Activated naive CD4-positive, alpha-beta T cell treated with anti-CD3 and anti-CD28 coated beads, Interleukin-2, amount 10 ng/mL, durations not matched to agents 7 days and 5 days (primary cell): ENCODE results near the gene RBM44.

Experiments used
- CTCF ChIA-PET: fragments of 350-600 bp; sonication (Branson Sonifier 250); formaldehyde crosslinking; loops from one replicate; lab custom pipeline; 2021; ENCODE audit warnings: antibody characterized with exemption; lab: Charles Lee
- DNase-seq: peaks from one replicate; pipeline ENCODE4 v3.0.0-alpha.2; 2020
- H3K27ac Mint-ChIP-seq: one replicate; pipeline ENCODE4 v1.8.0; 2021; ENCODE audit warnings: mild to moderate bottlenecking, moderate library complexity, mixed read lengths
- H3K27me3 Mint-ChIP-seq: one replicate; pipeline ENCODE4 v1.8.0; 2021; ENCODE audit warnings: mild to moderate bottlenecking, mixed read lengths
- H3K36me3 Mint-ChIP-seq: one replicate; pipeline ENCODE4 v1.8.0; 2021; ENCODE audit warnings: mixed read lengths
- H3K4me1 Mint-ChIP-seq: one replicate; pipeline ENCODE4 v1.8.0; 2021; ENCODE audit warnings: mixed read lengths
- H3K4me3 Mint-ChIP-seq: one replicate; pipeline ENCODE4 v1.8.0; 2021; ENCODE audit warnings: mild to moderate bottlenecking, moderate library complexity, mixed read lengths
- H3K9me3 Mint-ChIP-seq: one replicate; pipeline ENCODE4 v1.8.0; 2021; ENCODE audit warnings: mixed read lengths

The RBM44 gene

DNA sequence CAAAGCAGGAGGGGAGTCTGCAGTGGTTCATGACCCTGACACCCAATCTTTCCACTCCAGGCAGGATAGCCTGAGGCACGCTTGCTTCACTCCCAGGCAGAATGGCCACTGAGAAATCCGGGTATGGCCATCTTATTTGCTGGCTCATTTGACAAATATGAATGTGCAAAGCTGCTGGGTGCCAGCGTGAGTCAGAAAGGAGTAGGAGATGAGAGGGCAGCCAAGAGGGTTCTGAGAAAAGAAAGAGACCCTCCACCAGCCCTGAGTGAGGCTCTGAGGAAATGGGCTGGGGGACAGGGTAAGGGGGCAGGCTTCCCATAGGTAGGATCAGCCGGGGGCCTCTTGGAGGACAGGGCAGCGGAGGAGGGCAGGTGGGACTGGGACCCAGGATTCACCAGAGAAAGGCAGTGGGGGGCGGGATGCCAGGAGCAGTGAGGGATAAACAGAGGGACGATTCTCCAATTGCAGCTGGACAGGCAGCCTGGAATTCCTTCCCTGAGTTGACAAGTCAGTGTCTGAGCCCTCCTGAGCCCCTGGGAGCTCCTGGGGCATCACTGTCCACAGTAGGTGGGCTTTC is 76.1 kb downstream of the RBM44 start:
- DNase-seq = no peak
- Mint-ChIP-seq H3K36me3 (peaks cover 2% of the 10 kb centered on the region), H3K27me3 (peaks cover 38% of the 10 kb centered on the region), H3K9me3 (no peaks in the 10 kb centered on the region), H3K4me3 (no peak overlapping the region), H3K27ac (no peak overlapping the region), H3K4me1 (peaks cover 20% of the 10 kb centered on the region)
- CTCF ChIA-PET = no interaction called here

DNA sequence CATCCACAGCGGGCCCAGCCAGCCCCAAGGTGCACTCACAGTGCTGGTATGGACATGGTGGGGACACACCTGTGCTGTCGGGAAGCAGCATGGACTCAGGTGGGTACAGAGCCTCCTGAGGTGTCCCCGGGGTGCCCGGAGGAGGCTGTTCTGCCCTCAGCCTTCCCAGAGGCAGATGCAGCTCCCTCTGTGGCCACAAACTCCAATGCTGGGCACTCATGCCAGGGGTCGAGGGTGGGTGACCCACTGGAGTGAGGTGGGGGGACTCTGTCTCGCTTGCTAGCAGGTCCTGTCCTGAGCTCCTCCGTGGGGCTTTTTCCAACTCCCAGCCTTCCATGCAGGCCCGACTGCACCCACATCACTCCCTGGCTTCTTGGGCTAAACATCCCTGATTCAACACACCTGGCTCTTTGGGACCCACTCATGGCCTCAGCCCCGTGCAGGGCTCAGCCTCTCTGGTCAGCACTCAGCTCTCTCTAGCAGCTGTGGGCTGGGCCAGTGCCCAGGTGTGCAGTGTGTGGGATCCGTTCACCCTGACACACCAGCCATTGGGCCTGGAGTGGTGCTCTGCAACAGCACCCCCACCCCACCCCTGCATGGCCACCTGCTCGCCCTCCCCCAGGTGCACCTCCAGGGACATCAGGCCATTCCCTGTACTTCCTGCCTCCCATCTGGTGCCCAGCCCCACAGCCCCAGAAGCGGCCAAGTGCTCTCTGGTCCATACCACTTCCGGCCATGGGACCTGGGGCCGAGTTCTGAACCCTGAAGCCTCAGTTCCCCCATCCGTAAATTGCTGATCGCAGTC is 76.9 kb downstream of the RBM44 start:
- no peak overlapping the region for H3K4me3 Mint-ChIP-seq
- H3K4me1 Mint-ChIP-seq = peaks cover 19% of the 10 kb centered on the region
- peaks cover under 1% of the 10 kb centered on the region for H3K36me3 Mint-ChIP-seq
- DNase-seq = no peak
- no peak overlapping the region for H3K27ac Mint-ChIP-seq
- CTCF ChIA-PET = no interaction called here
- H3K27me3 Mint-ChIP-seq = peaks cover 30% of the 10 kb centered on the region
- H3K9me3 Mint-ChIP-seq = no peaks in the 10 kb centered on the region

GRCh38 chr2:237876061-237876526 is 77.5 kb downstream of the RBM44 start:
- DNase-seq = no peak
- CTCF ChIA-PET = no interaction called here
- Mint-ChIP-seq H3K9me3 (no peaks in the 10 kb centered on the region), H3K4me3 (no peak overlapping the region), H3K36me3 (no peaks in the 10 kb centered on the region), H3K4me1 (peaks cover 15% of the 10 kb centered on the region), H3K27ac (no peak overlapping the region), H3K27me3 (peaks cover 24% of the 10 kb centered on the region)

DNA sequence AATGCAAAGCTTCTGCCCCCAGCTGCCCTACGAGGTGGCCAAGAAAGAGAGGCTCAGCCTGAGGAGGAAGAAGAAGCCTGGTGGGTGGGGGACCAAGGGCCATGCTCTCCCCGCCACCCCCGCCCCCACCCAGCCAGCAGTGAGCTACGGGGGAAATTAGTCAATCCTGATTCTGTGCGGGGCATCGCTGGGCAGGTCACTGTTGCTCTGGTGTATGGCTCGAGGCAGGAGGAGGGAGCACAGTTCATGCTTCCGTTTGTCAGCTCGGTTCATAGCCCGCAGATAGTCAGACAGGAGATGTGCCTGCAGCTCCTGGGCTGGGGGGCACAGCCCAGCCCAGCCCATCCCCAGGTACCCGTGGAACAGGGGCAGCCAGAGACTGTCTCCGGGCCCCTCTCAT is 78.0 kb downstream of the RBM44 start:
- Mint-ChIP-seq H3K4me3 (no peak overlapping the region), H3K9me3 (no peaks in the 10 kb centered on the region), H3K27ac (no peak overlapping the region), H3K4me1 (peaks cover 15% of the 10 kb centered on the region), H3K36me3 (no peaks in the 10 kb centered on the region), H3K27me3 (peaks cover 20% of the 10 kb centered on the region)
- DNase-seq = no peak
- CTCF ChIA-PET = no interaction called here

GRCh38 chr2:237876951-237877491 is 78.4 kb downstream of the RBM44 start:
- H3K4me3 Mint-ChIP-seq = no peak overlapping the region
- H3K9me3 Mint-ChIP-seq = no peaks in the 10 kb centered on the region
- no peaks in the 10 kb centered on the region for H3K36me3 Mint-ChIP-seq
- CTCF ChIA-PET = no interaction called here
- H3K27ac Mint-ChIP-seq = no peak overlapping the region
- no peak for DNase-seq
- H3K4me1 Mint-ChIP-seq = peaks cover 13% of the 10 kb centered on the region
- H3K27me3 Mint-ChIP-seq = peaks cover 16% of the 10 kb centered on the region

DNA sequence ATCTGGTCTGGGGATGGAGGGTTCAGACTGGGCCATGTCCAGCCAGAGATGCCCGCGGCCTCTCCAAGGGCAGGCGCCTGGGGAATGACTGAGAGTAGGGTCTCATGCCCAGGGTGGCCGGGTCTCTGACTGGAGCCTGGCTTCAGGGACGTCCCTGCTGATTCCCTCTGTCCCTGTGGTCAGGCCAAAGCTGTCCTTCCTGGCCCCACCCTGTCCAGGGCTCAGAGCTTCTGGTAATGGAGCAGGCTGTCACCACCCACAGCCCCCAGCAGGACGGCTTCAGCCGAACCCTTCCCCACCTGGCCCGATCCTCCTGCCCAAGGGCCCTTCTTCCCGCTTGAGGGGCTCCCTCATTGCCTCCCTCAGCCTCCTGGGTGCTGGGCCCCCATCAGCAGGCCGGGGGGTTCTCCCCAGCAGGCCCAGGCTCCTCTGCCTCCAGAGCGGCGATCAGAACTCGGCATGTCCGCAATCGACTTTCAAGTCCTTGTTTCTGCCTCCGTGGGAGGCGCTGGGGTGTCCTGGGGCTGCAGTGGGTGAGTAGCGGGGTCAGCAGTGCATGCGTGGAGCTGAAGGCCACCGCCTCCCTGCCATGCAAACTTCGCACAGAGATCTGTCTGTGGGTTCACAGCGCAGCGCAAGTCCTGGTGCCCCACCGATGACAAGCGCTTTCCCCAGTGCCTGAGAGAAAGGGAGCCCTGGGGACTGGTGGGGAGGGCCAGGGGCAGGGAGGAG is 79.2 kb downstream of the RBM44 start:
- Mint-ChIP-seq H3K36me3 (no peaks in the 10 kb centered on the region), H3K4me3 (no peak overlapping the region), H3K9me3 (no peaks in the 10 kb centered on the region), H3K27ac (no peak overlapping the region), H3K27me3 (peaks cover 12% of the 10 kb centered on the region), H3K4me1 (peaks cover 13% of the 10 kb centered on the region)
- no peak for DNase-seq
- CTCF ChIA-PET = no interaction called here

GRCh38 chr2:237878321-237879057 is 79.9 kb downstream of the RBM44 start:
- Mint-ChIP-seq H3K4me3 (no peak overlapping the region), H3K9me3 (no peaks in the 10 kb centered on the region), H3K36me3 (no peaks in the 10 kb centered on the region), H3K4me1 (peaks cover 6% of the 10 kb centered on the region), H3K27me3 (peaks cover 8% of the 10 kb centered on the region), H3K27ac (no peak overlapping the region)
- DNase-seq = no peak
- CTCF ChIA-PET = no interaction called here

DNA sequence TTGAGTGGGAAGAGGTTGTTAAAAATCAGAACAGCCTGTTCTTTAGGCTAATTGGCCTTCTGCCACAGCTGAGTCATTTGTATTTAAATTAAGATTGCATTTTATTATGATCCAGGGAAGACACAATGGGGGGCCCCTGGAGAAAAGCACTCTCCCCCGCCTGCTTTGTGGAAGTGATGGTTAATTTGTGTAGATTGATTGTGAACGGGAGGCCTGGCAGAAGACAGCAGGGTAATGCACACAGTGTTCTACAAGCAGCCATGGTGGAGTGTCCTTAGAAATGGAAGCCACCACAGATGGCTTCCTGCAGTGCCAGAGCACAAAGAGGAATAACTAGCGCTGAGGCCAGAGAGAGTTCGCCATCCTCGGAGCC is 80.5 kb downstream of the RBM44 start:
- Mint-ChIP-seq H3K4me3 (no peak overlapping the region), H3K27ac (no peak overlapping the region), H3K4me1 (peaks cover under 1% of the 10 kb centered on the region), H3K27me3 (peaks cover 8% of the 10 kb centered on the region), H3K36me3 (no peaks in the 10 kb centered on the region), H3K9me3 (no peaks in the 10 kb centered on the region)
- CTCF ChIA-PET = no interaction called here
- DNase-seq = no peak

DNA sequence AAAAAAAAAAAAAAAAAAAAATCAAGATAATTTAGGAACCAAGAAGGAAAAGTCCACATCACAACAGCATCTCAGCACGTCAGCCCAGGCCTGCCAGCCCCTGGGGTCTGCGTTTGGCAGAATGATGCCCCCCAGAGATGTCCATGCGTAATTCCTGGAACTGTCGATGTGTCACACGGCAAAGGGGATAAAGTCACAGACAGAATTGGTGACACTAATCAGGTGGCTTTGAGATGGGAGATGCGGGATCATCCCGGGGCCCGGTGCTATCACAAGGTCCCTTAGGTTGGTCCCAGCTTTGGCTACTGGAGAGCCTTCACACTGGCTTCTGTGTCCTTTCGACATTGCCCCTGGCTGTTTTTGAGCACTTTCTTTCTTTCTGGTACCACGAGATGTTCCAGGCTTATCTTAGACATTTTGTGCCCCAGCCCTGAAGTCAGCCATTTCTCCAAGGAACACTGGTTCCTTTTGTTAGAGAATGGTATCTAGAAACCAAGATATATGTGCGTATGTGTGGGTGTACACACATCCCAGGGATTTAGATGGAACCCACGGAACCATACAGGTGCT is 81.5 kb downstream of the RBM44 start:
- CTCF ChIA-PET = no interaction called here
- Mint-ChIP-seq H3K4me3 (no peak overlapping the region), H3K36me3 (no peaks in the 10 kb centered on the region), H3K9me3 (no peaks in the 10 kb centered on the region), H3K27me3 (peaks cover 4% of the 10 kb centered on the region), H3K4me1 (no peaks in the 10 kb centered on the region), H3K27ac (no peak overlapping the region)
- no peak for DNase-seq

DNA sequence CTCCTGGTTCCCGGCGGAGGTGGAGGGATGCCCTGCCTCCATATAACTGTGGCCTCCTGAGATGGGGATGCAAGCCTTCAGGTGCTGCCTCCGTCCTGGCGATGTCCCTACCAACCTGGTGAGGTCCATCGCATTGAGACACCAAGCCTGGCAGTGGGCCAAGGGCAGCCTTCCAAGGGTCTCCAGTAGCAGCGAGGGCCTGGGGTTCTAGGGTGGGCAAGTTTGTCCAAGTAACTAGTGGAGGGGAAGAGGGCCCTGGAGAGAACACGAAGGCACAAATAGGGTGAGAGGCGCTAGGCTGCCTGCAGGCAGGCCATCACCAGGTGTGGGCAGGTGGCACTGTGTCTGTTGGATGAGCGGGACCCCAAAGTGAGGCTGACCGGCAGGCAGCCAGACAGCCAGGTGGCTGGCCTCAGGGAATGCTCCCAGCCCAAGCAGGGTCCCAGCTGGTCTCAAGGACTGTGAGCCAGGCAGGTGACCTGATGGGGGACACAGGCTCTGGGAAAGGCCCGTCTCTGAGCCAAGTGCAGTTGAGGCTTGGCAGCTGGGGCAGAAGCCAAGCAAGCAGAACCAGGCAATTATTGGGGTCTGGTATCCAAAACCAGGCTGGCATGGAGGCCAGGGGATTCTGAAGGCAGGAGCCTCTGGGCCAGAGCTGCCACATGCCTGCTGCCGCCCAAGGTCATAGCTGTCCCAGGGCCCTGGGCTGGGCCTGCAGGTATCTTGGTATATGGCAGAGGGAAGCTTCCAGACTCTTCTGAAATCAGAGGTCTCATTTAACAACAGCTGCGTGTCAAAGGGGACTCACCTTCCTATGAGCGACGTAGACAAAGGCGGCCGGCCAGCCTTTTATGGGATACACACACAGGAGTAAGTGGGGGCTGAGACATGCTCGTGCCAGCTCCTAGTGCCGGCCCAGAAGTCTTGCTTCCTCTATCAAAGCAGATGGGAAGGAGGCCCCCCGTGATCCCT is 84.2 kb downstream of the RBM44 start:
- no peaks in the 10 kb centered on the region for H3K9me3 Mint-ChIP-seq
- no peaks in the 10 kb centered on the region for H3K36me3 Mint-ChIP-seq
- H3K4me1 Mint-ChIP-seq = no peaks in the 10 kb centered on the region
- CTCF ChIA-PET = interaction anchor here (0.8 kb wide), 1 partner anchor 41 kb away, joined by 4 read pairs; no protein-coding TSS in a partner anchor
- H3K4me3 Mint-ChIP-seq = no peak overlapping the region
- DNase-seq = no peak
- H3K27me3 Mint-ChIP-seq = no peaks in the 10 kb centered on the region
- H3K27ac Mint-ChIP-seq = no peak overlapping the region

- no peaks in the 10 kb centered on the region for H3K27me3 Mint-ChIP-seq
- H3K27ac Mint-ChIP-seq = no peak overlapping the region
- no peak overlapping the region for H3K4me3 Mint-ChIP-seq
- no peaks in the 10 kb centered on the region for H3K4me1 Mint-ChIP-seq
- DNase-seq = no peak
- no peaks in the 10 kb centered on the region for H3K36me3 Mint-ChIP-seq
- CTCF ChIA-PET = no interaction called here
- no peaks in the 10 kb centered on the region for H3K9me3 Mint-ChIP-seq
Observed at GRCh38 chr2:237883951-237884446, 85.4 kb downstream of the RBM44 start.

- no peak overlapping the region for H3K4me3 Mint-ChIP-seq
- CTCF ChIA-PET = no interaction called here
- H3K36me3 Mint-ChIP-seq = no peaks in the 10 kb centered on the region
- H3K27ac Mint-ChIP-seq = no peak overlapping the region
- DNase-seq = no peak
- no peaks in the 10 kb centered on the region for H3K9me3 Mint-ChIP-seq
- H3K27me3 Mint-ChIP-seq = no peaks in the 10 kb centered on the region
- H3K4me1 Mint-ChIP-seq = no peaks in the 10 kb centered on the region
Observed at GRCh38 chr2:237884681-237885080, 86.1 kb downstream of the RBM44 start.
